Limb (tissue), 2 donors: ENCODE data around the gene FHDC1.
"Not testable (repeated sequence)": the region's sequence is repeated elsewhere in the genome, so short reads cannot be mapped to it uniquely, and the experiment has no call there.

Experiments used
- DNase-seq, 2 donors: peaks; one replicate each; pipeline ENCODE4 v3.0.0-alpha.2; 2016; ENCODE audit errors: extremely low spot score in 2 of 2

The FHDC1 gene, protein sequence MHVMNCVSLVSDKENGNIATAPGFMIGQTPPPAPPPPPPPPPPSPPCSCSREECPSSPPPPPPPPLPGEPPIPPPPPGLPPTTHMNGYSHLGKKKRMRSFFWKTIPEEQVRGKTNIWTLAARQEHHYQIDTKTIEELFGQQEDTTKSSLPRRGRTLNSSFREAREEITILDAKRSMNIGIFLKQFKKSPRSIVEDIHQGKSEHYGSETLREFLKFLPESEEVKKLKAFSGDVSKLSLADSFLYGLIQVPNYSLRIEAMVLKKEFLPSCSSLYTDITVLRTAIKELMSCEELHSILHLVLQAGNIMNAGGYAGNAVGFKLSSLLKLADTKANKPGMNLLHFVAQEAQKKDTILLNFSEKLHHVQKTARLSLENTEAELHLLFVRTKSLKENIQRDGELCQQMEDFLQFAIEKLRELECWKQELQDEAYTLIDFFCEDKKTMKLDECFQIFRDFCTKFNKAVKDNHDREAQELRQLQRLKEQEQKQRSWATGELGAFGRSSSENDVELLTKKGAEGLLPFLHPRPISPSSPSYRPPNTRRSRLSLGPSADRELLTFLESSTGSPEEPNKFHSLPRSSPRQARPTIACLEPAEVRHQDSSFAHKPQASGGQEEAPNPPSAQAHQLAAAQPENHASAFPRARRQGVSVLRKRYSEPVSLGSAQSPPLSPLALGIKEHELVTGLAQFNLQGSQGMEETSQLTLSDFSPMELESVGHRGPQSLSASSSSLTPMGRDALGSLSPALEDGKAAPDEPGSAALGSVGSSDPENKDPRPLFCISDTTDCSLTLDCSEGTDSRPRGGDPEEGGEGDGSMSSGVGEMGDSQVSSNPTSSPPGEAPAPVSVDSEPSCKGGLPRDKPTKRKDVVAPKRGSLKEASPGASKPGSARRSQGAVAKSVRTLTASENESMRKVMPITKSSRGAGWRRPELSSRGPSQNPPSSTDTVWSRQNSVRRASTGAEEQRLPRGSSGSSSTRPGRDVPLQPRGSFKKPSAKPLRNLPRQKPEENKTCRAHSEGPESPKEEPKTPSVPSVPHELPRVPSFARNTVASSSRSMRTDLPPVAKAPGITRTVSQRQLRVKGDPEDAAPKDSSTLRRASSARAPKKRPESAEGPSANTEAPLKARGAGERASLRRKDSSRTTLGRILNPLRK

DNA sequence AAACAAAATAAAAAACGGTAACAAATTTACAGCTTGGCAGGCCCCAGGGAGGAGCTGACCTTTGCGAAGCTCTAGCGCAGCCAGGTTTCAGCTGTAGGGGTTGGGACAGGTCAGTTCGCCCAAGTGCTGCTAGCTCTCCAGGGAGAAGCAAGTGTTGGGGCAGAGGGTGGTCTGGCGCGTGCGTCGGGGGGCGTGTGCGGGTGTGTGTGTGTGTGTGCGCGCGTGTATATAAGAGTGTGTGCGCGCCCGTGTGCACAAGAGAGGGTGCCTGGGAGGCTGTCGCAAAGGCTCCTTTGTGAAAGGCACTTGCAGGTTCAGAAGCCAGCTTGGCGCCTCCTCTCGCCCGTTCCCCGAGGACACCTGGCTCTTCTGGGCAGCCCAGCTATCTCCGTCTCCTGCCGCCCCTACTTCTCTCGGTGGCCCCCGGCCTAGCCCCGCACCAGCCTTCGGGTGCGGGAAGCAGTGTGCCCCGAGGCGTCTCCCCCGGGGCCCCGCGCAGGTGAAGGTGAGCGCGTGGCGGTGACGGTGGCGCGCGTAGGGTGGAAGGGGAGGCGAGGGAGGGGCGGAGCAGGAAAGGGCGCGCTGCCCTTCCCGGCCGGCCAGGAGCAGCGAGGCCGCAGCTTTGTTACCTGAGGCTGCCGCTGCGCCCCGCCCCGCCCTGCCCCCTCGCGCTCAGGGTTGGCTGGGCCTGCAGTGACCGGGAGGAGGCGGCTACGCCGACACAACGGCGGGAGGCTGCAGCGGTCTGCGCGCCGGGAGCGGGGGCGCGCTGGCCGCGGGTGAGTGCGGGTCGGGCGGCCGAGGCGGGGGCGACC lies at the start of gene FHDC1:
Gene FHDC1 (plus strand): TSS at position 693 of the 815 bp plus-strand sequence. CDS start 6,735 bp downstream, outside the sequence.
- DNase-seq = peak in 1 of 2 donors; percentile 62

DNA sequence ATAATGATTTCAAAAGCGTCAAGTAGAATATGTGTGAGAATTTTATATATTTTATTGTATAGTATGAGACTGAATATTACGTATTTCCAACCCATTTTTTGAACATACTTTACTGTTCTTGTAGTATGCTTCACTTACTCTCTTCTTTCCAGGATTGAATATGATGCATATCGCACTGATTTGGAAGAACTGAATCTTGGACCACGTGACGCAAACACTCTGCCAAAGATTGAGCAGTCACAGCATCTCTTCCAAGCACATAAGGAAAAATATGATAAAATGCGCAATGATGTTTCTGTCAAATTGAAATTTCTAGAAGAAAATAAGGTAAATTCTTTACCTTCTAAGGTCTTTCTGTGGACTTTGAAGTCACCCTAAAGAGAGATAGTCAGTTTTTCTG lies 48.1 kb upstream of the FHDC1 start:
- no peak for DNase-seq

DNA sequence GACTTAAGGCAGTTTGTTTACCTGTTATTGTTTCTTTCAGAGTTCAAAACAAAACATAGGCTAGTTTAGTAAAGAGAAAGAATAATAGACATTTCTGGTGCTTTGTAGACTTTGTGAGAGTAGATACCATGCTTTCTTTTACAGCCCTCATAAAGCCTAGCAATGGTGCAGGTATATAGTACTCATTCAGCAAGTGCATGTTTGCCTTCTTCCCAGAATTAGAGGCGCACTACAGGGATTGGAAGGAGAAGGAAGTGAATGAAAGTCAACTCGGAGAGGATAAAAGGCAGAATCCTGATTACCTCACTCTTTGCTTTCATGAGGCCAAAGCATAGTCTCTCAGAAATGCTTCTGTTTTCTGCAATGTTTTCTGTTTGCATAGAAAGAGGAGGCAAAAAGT lies 43.1 kb upstream of the FHDC1 start:
- no peak for DNase-seq

DNA sequence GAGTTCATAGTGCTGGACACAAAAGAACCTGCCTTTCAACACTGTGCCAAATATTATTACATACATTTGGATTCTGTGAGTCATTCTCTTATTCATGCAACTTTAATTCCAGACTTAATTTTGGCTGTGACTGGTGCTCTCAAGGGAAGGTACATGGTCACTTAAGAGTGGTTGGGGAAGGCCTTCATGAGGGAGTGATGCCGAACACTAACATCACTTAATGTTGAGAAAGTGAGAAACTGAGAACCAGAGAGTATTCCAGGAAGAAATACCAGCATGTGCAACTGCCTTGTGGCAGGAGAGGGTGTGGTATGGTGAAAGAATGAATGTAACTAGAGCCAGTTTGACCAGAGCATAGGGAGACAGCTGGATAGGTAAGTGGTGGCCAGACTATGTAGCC lies 41.5 kb upstream of the FHDC1 start:
- no peak for DNase-seq

DNA sequence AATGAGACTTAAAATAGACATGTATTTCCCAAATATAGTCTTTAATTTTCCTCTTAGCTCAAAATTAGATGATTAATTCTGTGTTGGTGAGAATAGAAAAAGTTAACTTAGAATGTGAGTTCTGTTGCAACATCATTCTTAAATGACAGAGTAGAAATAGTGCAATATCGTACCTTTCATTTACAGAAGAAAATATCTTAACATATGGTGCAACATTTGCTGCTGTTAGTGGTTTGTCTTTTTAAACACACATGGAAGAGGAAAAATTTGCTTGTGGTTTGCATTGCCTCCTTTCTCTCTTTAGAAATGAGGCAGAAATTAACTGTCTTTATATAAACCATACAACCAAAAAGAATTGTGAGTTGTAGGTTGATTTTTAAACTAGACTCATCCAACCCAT lies 39.3 kb upstream of the FHDC1 start:
- no peak for DNase-seq

DNA sequence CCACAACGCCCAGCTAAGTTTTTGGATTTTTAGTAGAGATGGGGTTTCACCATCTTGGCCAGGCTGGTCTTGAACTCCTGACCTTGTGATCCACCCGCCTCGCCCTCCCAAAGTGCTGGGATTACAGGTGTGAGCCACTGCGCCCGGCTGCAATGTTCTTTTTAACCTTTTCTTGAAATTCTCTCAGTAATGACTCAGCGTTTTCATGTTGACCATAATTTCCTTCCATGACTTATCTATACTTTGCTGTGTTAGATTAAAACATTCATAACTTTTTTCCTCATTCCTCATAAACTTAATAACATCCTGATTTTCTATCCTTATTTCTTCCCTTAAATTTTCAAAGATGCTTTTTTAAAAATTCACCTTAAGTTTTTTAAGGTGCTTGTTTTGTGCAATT lies 38.0 kb upstream of the FHDC1 start:
- not testable (repeated sequence) for DNase-seq

DNA sequence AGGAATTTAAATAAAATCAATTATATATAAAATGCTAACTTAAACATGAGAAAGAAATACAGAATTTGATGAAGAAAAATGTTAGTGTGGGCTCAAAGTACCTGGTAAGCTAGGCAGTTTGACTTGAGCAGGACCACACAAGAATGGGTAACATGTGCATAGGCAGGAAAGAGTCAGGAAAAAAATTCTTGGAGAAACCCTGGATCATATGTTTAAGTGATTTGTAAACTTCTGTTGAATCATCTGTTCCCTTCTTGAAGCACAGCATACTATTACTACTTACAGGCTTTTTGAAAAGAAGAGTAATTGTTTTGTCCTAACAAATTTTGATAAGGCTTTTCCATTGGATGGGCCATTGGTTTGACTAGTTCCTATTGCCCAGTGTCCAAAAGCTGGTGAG lies 37.5 kb upstream of the FHDC1 start:
- DNase-seq = no peak

DNA sequence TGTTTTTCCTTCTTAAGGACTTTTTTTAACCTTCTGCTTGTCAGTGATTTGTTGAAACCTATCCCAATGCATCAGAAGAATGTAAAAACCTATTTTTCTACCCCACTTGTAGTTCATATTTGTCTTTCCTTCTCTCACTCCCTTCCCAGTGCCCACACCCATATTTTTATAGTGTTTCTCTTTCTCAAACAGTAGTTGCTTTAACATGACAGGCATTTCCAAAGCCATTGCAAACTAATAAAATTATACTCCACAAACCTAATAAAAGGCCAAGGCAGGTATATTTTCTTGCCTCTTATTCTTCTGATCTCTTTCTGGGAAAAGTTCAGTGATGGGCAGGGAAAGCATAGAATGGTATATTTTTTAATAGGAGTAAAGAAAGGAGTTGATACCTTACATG lies 35.7 kb upstream of the FHDC1 start:
- no peak for DNase-seq

DNA sequence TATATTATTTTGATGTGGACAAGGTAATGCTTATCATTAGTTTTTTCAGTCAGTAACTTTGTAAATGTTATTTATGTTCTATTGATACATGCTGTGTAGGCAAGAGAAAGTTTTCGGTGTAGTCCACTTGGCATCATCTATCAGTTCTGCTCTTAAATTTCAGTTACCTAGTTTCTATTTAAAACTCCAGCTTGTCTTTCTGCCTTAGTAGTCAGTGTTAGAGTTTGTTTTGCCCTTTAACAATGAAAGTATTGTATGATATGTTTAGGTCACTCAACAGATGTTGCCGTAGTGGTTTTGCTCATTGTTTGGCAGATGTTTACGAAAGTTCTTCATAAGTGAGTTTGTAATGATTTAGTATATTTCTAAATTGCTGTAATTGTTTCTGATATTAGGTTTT lies 34.9 kb upstream of the FHDC1 start:
- DNase-seq = no peak

DNA sequence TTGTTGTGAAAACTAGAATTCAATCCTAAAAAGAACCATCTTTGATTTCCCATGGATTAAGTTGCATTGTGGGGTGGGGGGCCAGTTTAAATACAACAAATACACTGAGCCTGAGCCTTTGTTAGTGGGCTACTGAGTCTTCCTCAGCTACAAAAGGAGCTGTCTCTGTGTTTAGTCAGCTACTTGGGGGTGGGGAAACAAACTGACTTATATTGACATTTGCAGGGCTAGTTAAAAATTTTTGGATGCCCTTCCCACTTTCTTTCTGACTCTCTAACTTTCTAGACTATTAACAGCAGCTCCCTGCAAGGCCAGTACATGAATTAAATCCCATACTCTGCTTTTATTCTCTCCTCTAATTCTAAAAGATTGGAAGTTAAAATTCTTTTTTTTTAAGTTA lies 32.5 kb upstream of the FHDC1 start:
- no peak for DNase-seq

DNA sequence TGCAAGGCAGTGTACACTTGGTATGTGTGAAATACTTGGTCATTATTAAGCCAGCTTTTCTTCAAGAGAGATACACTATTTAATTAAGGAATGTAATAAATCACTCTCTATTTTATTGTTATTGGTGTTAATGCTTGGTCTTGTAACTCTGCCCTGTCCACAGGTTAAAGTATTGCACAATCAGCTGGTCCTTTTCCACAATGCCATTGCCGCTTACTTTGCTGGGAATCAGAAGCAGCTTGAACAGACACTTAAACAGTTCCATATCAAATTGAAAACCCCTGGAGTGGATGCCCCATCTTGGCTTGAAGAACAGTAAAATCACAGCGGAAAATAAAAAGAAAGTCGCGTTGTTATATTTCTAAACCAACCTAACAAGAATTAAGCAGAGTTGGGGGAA lies 26.2 kb upstream of the FHDC1 start:
- DNase-seq = no peak

DNA sequence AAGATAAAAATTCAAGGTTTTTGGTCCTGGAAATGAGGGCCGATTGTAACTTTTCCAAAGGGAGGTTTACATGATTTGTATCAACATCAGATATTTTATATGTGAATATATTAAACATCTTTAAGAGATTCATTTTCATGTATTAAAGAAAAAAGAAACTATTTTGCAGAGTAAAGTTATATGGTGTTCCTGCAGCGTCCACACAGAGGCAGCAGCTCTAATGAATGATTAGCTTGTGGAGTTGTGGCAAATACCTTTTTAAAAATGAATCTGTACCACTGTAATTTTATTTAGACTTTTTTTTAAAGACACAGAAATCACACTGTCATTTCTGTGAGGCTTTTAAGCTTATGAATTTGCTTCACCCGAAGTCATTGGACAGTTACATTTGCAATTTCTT lies 25.6 kb upstream of the FHDC1 start:
- no peak for DNase-seq

DNA sequence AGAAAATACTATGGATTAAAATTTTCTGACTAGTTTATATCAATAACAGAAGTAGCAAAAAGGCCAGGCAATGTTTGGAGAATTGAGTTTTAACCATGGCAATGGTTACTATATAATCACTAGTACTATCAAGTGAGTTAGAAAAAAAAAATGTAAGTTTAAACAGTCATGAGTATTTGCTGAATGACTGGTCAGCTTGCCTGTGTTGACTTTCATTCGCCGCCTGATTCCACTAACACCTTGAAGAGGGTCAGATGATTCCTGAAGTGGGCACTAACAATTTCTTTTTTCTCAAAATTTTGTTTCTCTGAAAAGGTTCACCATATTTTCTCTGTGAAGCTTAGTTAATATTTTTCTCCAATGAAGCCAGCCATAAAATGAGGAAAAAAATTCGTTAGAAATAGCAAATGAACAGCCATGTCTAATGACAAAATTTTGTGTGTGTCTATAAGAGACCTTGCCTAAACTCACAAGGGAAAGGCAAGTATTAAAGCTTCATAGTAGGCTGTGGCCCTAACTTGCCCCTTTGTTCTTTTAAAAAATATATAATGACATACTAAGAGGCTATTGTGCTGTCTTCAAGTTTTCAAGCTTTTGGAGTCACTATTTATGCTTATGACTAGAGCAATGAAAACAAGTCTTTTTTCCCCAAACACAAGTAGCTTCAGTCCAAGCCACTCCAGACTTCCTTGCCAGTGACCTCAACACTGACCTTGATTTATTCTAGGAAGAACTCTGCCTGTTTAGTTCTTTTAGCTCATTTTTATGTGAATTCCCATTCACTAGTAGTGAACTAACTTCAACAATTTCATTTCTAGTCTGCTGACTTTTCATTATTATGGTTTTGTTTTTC lies 18.4 kb upstream of the FHDC1 start:
- no peak for DNase-seq

DNA sequence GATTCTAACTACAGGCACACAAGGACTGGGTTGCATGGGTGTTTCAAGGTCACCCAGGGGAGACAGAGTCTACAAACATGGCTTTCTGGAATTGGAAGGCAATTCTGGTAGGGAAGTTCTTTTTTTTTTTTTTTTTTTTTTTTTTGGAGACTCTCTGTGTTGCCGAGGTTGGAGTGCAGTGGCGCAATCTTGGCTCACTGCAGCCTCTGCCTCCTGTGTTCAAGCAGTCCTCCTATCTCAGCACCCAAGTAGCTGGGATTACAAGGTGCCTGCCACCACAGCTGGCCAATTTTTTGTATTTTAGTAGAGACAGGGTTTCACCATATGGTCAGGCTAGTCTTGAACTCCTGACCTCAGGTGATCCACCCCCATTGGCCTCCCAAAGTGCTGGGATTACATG lies 16.3 kb upstream of the FHDC1 start:
- no peak for DNase-seq

DNA sequence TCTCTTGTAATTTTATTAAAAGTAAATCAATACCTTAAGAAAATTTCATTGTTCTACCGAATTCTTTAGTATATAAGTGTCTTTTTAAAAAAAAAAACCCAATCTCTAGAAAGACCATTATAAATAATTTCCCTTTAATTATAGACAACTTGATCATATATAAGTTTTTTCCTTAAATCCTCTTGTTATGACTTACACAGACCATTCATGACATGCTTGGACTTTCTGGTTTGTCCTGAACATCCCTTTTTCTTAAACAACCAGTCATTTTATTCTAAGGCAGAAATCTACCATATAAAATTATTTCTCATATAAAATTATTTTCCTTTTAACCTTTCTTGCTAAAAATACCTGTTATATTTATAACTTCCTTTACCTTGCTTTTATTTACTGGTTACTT lies 15.4 kb upstream of the FHDC1 start:
- DNase-seq = no peak

DNA sequence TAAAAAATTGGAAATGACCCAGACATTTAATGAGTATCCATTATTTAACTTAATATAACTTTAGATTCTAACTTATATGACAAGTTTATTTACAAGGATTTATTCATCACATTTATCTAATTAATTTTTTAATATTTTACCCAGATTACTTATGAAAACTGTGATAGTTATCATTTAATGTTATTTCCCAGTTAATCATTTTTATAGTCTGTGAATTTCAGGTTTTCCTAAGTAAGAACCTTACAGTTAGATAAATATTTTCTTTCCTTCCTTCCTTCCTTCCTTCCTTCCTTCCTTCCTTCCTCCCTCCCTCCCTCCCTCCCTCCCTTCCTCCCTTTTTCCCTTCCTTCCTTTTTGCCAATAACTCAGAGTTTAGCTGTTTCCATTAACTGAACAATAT lies 14.8 kb upstream of the FHDC1 start:
- DNase-seq = no peak

DNA sequence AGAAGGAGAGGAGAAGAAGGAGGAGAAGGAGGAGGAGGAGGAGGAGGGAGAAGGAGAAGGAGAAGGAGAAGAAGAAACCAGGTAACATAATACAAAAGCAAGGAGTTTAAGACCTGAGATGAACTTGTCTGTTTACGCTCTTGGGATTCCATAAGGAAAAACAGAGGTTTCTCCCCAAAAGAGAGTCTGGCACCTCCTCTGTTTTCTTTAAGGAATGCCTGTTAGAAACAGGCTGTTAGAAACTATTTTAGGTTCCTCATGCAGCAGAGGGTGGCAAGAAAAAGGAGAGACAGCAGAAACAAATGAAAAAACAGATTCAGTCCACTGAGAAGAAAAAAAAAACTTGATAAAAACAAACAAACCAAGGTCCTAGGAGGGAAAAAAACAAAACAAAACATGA lies 10.3 kb upstream of the FHDC1 start:
- no peak for DNase-seq

DNA sequence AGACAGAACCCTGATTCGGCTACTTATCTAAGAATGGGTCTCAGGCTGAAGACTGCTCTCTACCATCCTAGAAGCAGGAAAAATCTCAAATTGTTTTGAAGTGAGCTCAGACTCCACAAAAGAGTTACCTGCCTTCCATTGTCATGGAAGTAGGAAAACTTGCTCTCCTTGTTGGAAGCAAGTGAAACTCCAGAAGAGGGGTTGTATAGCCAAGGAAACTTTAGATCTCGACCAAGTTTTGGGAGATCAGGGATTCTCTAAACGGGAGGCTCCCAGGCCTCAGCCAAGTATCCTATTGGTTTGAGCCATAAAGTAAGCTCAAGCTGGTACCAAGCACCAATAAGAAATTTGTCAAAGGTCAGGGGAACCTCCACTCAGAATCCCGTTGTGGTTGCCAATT lies 9.2 kb upstream of the FHDC1 start:
- DNase-seq = no peak

DNA sequence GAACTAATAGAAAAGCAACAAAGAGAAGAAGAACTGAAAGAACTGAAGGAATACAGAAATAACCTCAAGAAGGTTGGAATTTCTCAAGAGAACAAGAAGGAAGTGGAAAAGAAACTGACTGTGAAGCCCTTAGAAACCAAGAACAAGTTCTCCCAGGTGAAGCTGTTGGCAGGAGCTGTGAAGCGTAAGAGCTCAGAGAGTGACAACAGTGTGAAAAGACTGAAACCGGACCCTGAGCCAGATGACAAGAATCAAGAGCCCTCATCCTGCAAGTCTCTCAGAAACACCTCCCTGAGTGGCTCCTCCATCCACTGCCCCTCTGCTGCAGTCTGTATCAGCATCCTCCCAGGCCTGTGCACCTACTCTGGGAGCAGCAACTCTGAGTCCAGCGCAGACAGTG lies 8.4 kb upstream of the FHDC1 start:
- no peak for DNase-seq

DNA sequence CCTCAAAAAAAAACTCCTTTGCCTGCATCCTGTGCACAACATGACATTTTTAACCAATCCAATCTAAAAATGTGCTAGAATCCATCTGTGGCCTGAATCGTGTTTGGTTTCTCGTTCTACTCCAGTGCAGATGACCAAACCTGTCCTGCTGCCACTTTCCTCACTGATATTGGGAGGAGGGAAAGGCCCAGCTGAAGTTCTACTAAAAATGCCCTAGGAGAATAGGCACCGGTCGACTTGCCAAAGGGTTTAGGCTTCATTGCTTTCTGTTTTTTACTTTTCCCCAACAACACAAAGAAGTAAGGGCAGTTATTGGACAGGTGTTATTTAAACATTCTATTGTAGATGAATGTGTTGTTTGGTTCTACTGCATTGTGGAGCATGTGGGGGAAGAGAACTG lies 7.8 kb upstream of the FHDC1 start:
- DNase-seq = no peak
